NCI-H128 (cell line): ENCODE measurements around the gene MYBPHL.

ENCODE experiments used
- DNase-seq: peaks from one replicate; lab custom pipeline; 2025; ENCODE audit not compliant: unreplicated experiment; lab: John Stamatoyannopoulos, UW

MYBPHL gene

GRCh38 chr1:109253803-109254620 is 52.8 kb downstream of the MYBPHL start:
- no peak for DNase-seq

- peak; percentile 31 for DNase-seq
Measured at GRCh38 chr1:109252893-109253802, 53.7 kb downstream of the MYBPHL start.

GRCh38 chr1:109252167-109252892 is 54.5 kb downstream of the MYBPHL start:
- no peak for DNase-seq

GRCh38 chr1:109251277-109252166 is 55.3 kb downstream of the MYBPHL start:
- no peak for DNase-seq

GRCh38 chr1:109250454-109251276 is 56.1 kb downstream of the MYBPHL start:
- DNase-seq = no peak

GRCh38 chr1:109249654-109250401 is 57.0 kb downstream of the MYBPHL start:
- DNase-seq = no peak

- DNase-seq = peak; percentile 55
Measured at GRCh38 chr1:109248797-109249629, 57.8 kb downstream of the MYBPHL start, which contains the start of gene CELSR2. TSS of gene CELSR2 (plus strand) at chr1:109249539. CDS start at chr1:109250080, 541 bp downstream.

- DNase-seq = no peak
Measured at GRCh38 chr1:109248444-109248796, 58.4 kb downstream of the MYBPHL start.

GRCh38 chr1:109247401-109248365 is 59.1 kb downstream of the MYBPHL start:
- no peak for DNase-seq

- DNase-seq = no peak
Measured at GRCh38 chr1:109246141-109246551, 60.7 kb downstream of the MYBPHL start.

GRCh38 chr1:109243860-109244552 is 62.8 kb downstream of the MYBPHL start:
- no peak for DNase-seq

- DNase-seq = no peak
Measured at GRCh38 chr1:109243221-109243620, 63.6 kb downstream of the MYBPHL start.

- no peak for DNase-seq
Measured at GRCh38 chr1:109242387-109242786, 64.4 kb downstream of the MYBPHL start.
